Neural cell (in vitro differentiated cells): ENCODE measurements around the gene PTPN13. TPM values are rescaled to one million over a fixed set of nuclear protein-coding genes. Genes with fewer than 3 reads are reported as not detected.

Experiments used
- H2AFZ ChIP-seq: fragments of 200-600, 300-800 bp; sonication (generic), shearing (Covaris generic); 2 replicates; pipeline ENCODE4 v1.6.0; 2014; ENCODE audit warnings: low read depth, mild to moderate bottlenecking, antibody characterized with exemption, low read length, moderate library complexity
- H3F3A ChIP-seq: fragments of 200-600 bp; shearing (Covaris generic); 2 replicates; pipeline ENCODE4 v1.6.1; 2016; ENCODE audit warnings: mild to moderate bottlenecking, moderate library complexity, mixed read lengths, antibody characterized with exemption, low read length; ENCODE audit not compliant: insufficient read depth, poor library complexity, severe bottlenecking
- H3K27ac ChIP-seq: fragments of 200-600, 300-800 bp; sonication (generic), shearing (Covaris generic); 2 replicates; pipeline ENCODE4 v1.5.1; 2014; ENCODE audit warnings: mild to moderate bottlenecking, low read length, moderate library complexity
- H3K27me3 ChIP-seq: fragments of 300-800, 200-600 bp; sonication (generic), shearing (Covaris generic); 2 replicates; pipeline ENCODE4 v1.6.0; 2014; ENCODE audit warnings: mild to moderate bottlenecking, low read depth, low read length, moderate library complexity; ENCODE audit not compliant: insufficient read depth
- H3K36me3 ChIP-seq: fragments of 300-800, 200-600 bp; sonication (generic), shearing (Covaris generic); 2 replicates; pipeline ENCODE4 v1.5.1; 2014; ENCODE audit warnings: mild to moderate bottlenecking, antibody characterized with exemption, low read length, moderate library complexity; ENCODE audit not compliant: insufficient read depth
- H3K4me2 ChIP-seq: fragments of 300-800, 200-600 bp; sonication (generic), shearing (Covaris generic); 2 replicates; pipeline ENCODE4 v1.6.0; 2014; ENCODE audit warnings: mild to moderate bottlenecking, low read length
- H3K4me3 ChIP-seq: fragments of 300-800, 200-600 bp; sonication (generic), shearing (Covaris generic); 2 replicates; pipeline ENCODE4 v1.5.1; 2014; ENCODE audit warnings: mild to moderate bottlenecking, low read length, moderate library complexity
- H3K79me2 ChIP-seq: fragments of 200-600 bp; shearing (Covaris generic); replicated peaks from 2 replicates; pipeline ENCODE4 v1.6.0; 2014; ENCODE audit warnings: mild to moderate bottlenecking, low read length, moderate library complexity; ENCODE audit not compliant: insufficient read depth
- H3K9ac ChIP-seq: fragments of 300-800, 200-600 bp; sonication (generic), shearing (Covaris generic); 2 replicates; pipeline ENCODE4 v1.6.1; 2016; ENCODE audit warnings: mild to moderate bottlenecking, low read length, mixed read lengths
- H3K9me2 ChIP-seq: fragments of 200-600 bp; shearing (Covaris generic); 2 replicates; pipeline ENCODE4 v1.6.1; 2016; ENCODE audit warnings: mild to moderate bottlenecking, low read length, mixed read lengths; ENCODE audit not compliant: insufficient read depth
- H3K9me3 ChIP-seq: fragments of 200-600, 300-800 bp; sonication (generic), shearing (Covaris generic); 2 replicates; pipeline ENCODE4 v1.6.1; 2016; ENCODE audit warnings: mild to moderate bottlenecking, mixed run types, low read length, moderate library complexity, mixed read lengths
- H4K20me1 ChIP-seq: fragments of 200-600 bp; shearing (Covaris generic); 2 replicates; pipeline ENCODE4 v1.6.1; 2016; ENCODE audit warnings: mild to moderate bottlenecking, mixed run types; ENCODE audit not compliant: insufficient read depth
- CTCF ChIP-seq: fragments of 450-650 bp; IDR thresholded peaks from 2 replicates; pipeline ENCODE4 v1.5.1; 2014; ENCODE audit warnings: antibody characterized with exemption, mild to moderate bottlenecking, moderate library complexity; ENCODE audit not compliant: poor library complexity, severe bottlenecking
- EP300 ChIP-seq: fragments of 450-650 bp; conservative IDR thresholded peaks from 2 replicates; pipeline ENCODE4 v1.6.1; 2014; ENCODE audit warnings: antibody characterized with exemption, mild to moderate bottlenecking, moderate library complexity; ENCODE audit not compliant: poor library complexity, severe bottlenecking
- EZH2 ChIP-seq: fragments of 200-600, 300-800 bp; shearing (Covaris generic), sonication (generic); IDR thresholded peaks from 2 replicates; pipeline ENCODE4 v1.6.1; 2014; ENCODE audit warnings: antibody characterized with exemption, low read length, borderline replicate concordance, mild to moderate bottlenecking; ENCODE audit not compliant: insufficient read depth, poor library complexity, severe bottlenecking
- MXI1 ChIP-seq: fragments of 450-650 bp; conservative IDR thresholded peaks from 2 replicates; pipeline ENCODE4 v1.6.1; 2014; ENCODE audit warnings: antibody characterized with exemption, mild to moderate bottlenecking; ENCODE audit not compliant: poor library complexity, severe bottlenecking
- POLR2AphosphoS5 ChIP-seq: IDR thresholded peaks from 2 replicates; pipeline ENCODE4 v1.6.1; 2012
- RAD21 ChIP-seq: fragments of 450-650 bp; conservative IDR thresholded peaks from 2 replicates; pipeline ENCODE4 v1.6.1; 2014; ENCODE audit warnings: antibody characterized with exemption, mild to moderate bottlenecking, moderate library complexity
- REST ChIP-seq: IDR thresholded peaks from 2 replicates; pipeline ENCODE4 v1.6.1; 2012; ENCODE audit warnings: borderline replicate concordance
- SMC3 ChIP-seq: fragments of 450-650 bp; conservative IDR thresholded peaks from 2 replicates; pipeline ENCODE4 v1.6.1; 2014; ENCODE audit warnings: antibody characterized with exemption, mild to moderate bottlenecking, moderate library complexity; ENCODE audit not compliant: poor library complexity
- TAF1 ChIP-seq: IDR thresholded peaks from 2 replicates; pipeline ENCODE4 v1.6.1; 2012; ENCODE audit warnings: low read depth
- polyA plus RNA-seq: library from polyadenylated mRNA; depleted of rRNA; stranded (reverse); fragments of >200 nt; gene quantifications from 2 replicates; pipeline ENCODE4 v1.2.3, GENCODE V29; 2014

PTPN13 gene
- polyA plus RNA-seq, 1 donor from 2014 or later, result 4.7 TPM

- Histone ChIP-seq H3K27me3 (no peaks in the 10 kb centered on the region), H3K4me2 (no peak overlapping the region), H3F3A (no peaks in the 10 kb centered on the region), H3K9me3 (no peaks in the 10 kb centered on the region), H3K4me3 (no peak overlapping the region), H2AFZ (no peak overlapping the region), H3K9ac (no peak overlapping the region), H3K9me2 (no peaks in the 10 kb centered on the region), H3K79me2 (no peaks in the 10 kb centered on the region), H4K20me1 (no peaks in the 10 kb centered on the region), H3K36me3 (no peaks in the 10 kb centered on the region), H3K27ac (no peak overlapping the region)
- TF ChIP-seq POLR2AphosphoS5 (no peak), REST (no peak)
Observed at GRCh38 chr4:86657910-86658309, 63.8 kb downstream of the PTPN13 start.

- Histone ChIP-seq H3K79me2 (no peaks in the 10 kb centered on the region), H3K27ac (no peak overlapping the region)
Observed at GRCh38 chr4:86660401-86660800, 66.3 kb downstream of the PTPN13 start.

More at GRCh38 chr4:86660401-86660800, 66.3 kb downstream of the PTPN13 start:
- Histone ChIP-seq H3K4me2 (no peak overlapping the region), H3K9me2 (no peaks in the 10 kb centered on the region), H2AFZ (no peak overlapping the region), H3K36me3 (no peaks in the 10 kb centered on the region), H3K9ac (no peak overlapping the region), H3K4me3 (no peak overlapping the region), H3K9me3 (no peaks in the 10 kb centered on the region), H4K20me1 (no peaks in the 10 kb centered on the region), H3F3A (no peaks in the 10 kb centered on the region), H3K27me3 (no peaks in the 10 kb centered on the region)
- TF ChIP-seq RAD21 (no peak), POLR2AphosphoS5 (no peak), EZH2 (no peak), EP300 (no peak), REST (no peak), TAF1 (no peak), CTCF (no peak), MXI1 (no peak), SMC3 (no peak)
